Activated CD8-positive, alpha-beta T cell treated with anti-CD3 and anti-CD28 coated beads for 36 hours (primary cell): ENCODE results near the gene CPSF4L. TPM values are rescaled to one million over a fixed set of nuclear protein-coding genes. Genes with fewer than 3 reads are reported as not detected.
"Not testable (repeated sequence)": the region's sequence is repeated elsewhere in the genome, so short reads cannot be mapped to it uniquely, and the experiment has no call there.

Source experiments
- ATAC-seq: fragments of 200-7000 bp; cut with Tn5 transposase; one replicate; pipeline ENCODE4 v1.10.0; 2021; ENCODE audit warnings: mild to moderate bottlenecking, moderate library complexity
- CTCF ChIA-PET: fragments of 350-600 bp; sonication (Branson Sonifier 250); formaldehyde crosslinking; loops from one replicate; lab custom pipeline; 2021; ENCODE audit warnings: antibody characterized with exemption; lab: Charles Lee
- POLR2A ChIA-PET: fragments of 350-600 bp; sonication (Branson Sonifier 250); formaldehyde crosslinking; loops from one replicate; lab custom pipeline; 2021; ENCODE audit warnings: antibody characterized with exemption; lab: Charles Lee
- DNase-seq: peaks from one replicate; pipeline ENCODE4 v3.0.0-alpha.2; 2020
- H3K27ac Mint-ChIP-seq: one replicate; pipeline ENCODE4 v1.8.0; 2021; ENCODE audit warnings: mild to moderate bottlenecking, mixed read lengths
- H3K27me3 Mint-ChIP-seq: one replicate; pipeline ENCODE4 v1.8.0; 2021; ENCODE audit warnings: mixed read lengths
- H3K36me3 Mint-ChIP-seq: one replicate; pipeline ENCODE4 v1.8.0; 2021; ENCODE audit warnings: low read depth, mixed read lengths
- H3K4me1 Mint-ChIP-seq: one replicate; pipeline ENCODE4 v1.8.0; 2021; ENCODE audit warnings: low read depth, mixed read lengths
- H3K4me3 Mint-ChIP-seq: one replicate; pipeline ENCODE4 v1.8.0; 2021; ENCODE audit warnings: mild to moderate bottlenecking, moderate library complexity, mixed read lengths
- H3K9me3 Mint-ChIP-seq: one replicate; pipeline ENCODE4 v1.8.0; 2021; ENCODE audit warnings: mixed read lengths
- CTCF ChIP-seq: fragments of 200-600 bp; IDR thresholded peaks from one replicate; pipeline ENCODE4 v1.8.0; 2022; ENCODE audit warnings: antibody characterized with exemption, mild to moderate bottlenecking
- intact Hi-C: fragments of 100-400 bp; cut with micrococcal nuclease; formaldehyde crosslinking; loops from one replicate; pipeline ENCODE4 v1.10.0; 2022
- total RNA-seq, 2 experiments: library from RNA; stranded (reverse); gene quantifications; one replicate each; pipeline ENCODE4 v1.2.3, GENCODE V29; 2021

CPSF4L gene
- total RNA-seq, 2 experiments from 2014 or later = not detected

- no peak overlapping the region for H3K27ac Mint-ChIP-seq
- CTCF ChIA-PET = interaction anchor here (1.5 kb wide), 1 partner anchor 103 kb away, joined by 9 read pairs; no protein-coding TSS in a partner anchor
- POLR2A ChIA-PET = no interaction called here
- no peaks in the 10 kb centered on the region for H3K9me3 Mint-ChIP-seq
- H3K27me3 Mint-ChIP-seq = peaks cover 2% of the 10 kb centered on the region
- no peaks in the 10 kb centered on the region for H3K4me1 Mint-ChIP-seq
- intact Hi-C loops = no loop called here
- no peak for TF ChIP-seq CTCF
- no peaks in the 10 kb centered on the region for H3K36me3 Mint-ChIP-seq
- no peak for ATAC-seq
- no peak overlapping the region for H3K4me3 Mint-ChIP-seq
- DNase-seq = no peak
These were observed 5.1 kb upstream of the CPSF4L start for GRCh38 chr17:73266796-73267195.

GRCh38 chr17:73265646-73266640 lies 4.3 kb upstream of the CPSF4L start:
- H3K27ac Mint-ChIP-seq = no peak overlapping the region
- no peak for ATAC-seq
- no peak for TF ChIP-seq CTCF
- peaks cover under 1% of the 10 kb centered on the region for H3K27me3 Mint-ChIP-seq
- no peak overlapping the region for H3K4me3 Mint-ChIP-seq
- no peaks in the 10 kb centered on the region for H3K4me1 Mint-ChIP-seq
- no peaks in the 10 kb centered on the region for H3K9me3 Mint-ChIP-seq
- ChIA-PET POLR2A (no interaction called here), CTCF (interaction anchor here (1.3 to 2.0 kb wide), 3 partner anchors 10 to 104 kb away, joined by 4 to 9 read pairs (median 5); no protein-coding TSS in a partner anchor)
- intact Hi-C loops = no loop called here
- no peaks in the 10 kb centered on the region for H3K36me3 Mint-ChIP-seq
- no peak for DNase-seq

- POLR2A ChIA-PET, H3K9me3 Mint-ChIP-seq, intact Hi-C loops, H3K4me1 Mint-ChIP-seq, H3K36me3 Mint-ChIP-seq, H3K27ac Mint-ChIP-seq, ATAC-seq, DNase-seq, H3K4me3 Mint-ChIP-seq, H3K27me3 Mint-ChIP-seq: not testable (repeated sequence)
- CTCF ChIA-PET = interaction anchor here (1.0 to 2.0 kb wide), 2 partner anchors 9 to 101 kb away, joined by 3 to 5 read pairs; no protein-coding TSS in a partner anchor
These were observed 2.8 kb upstream of the CPSF4L start for GRCh38 chr17:73264448-73264847.

- no peaks in the 10 kb centered on the region for H3K9me3 Mint-ChIP-seq
- ChIA-PET POLR2A (no interaction called here), CTCF (interaction anchor here (0.8 to 11.5 kb wide), 3 partner anchors 108 to 706 kb away, joined by 3 to 157 read pairs (median 3); no protein-coding TSS in a partner anchor)
- no peaks in the 10 kb centered on the region for H3K36me3 Mint-ChIP-seq
- TF ChIP-seq CTCF = no peak
- DNase-seq = no peak
- ATAC-seq = no peak
- H3K4me1 Mint-ChIP-seq = no peaks in the 10 kb centered on the region
- H3K4me3 Mint-ChIP-seq = no peak overlapping the region
- no peak overlapping the region for H3K27ac Mint-ChIP-seq
- no peaks in the 10 kb centered on the region for H3K27me3 Mint-ChIP-seq
- intact Hi-C loops = no loop called here
These were observed 1.3 kb upstream of the CPSF4L start for GRCh38 chr17:73262676-73263642.
